K562 (cell line): ENCODE data around the gene RUNX1. TPM values are rescaled to one million over a fixed set of nuclear protein-coding genes. Genes with fewer than 3 reads are reported as not detected.

Experiments
- DPF2 ChIP-seq: fragments of 450-650 bp; IDR thresholded peaks from 2 replicates; pipeline ENCODE4 v1.6.1; 2016
- ELF4 ChIP-seq: fragments of 450-650 bp; formaldehyde crosslinking; IDR thresholded peaks from 2 replicates; pipeline ENCODE4 v1.4.0; 2022; ENCODE audit warnings: missing genetic modification characterization
- FOSL1 ChIP-seq: fragments of 200-800 bp; sonication (Bioruptor generic); conservative IDR thresholded peaks from 2 replicates; pipeline ENCODE4 v1.6.1; 2016; ENCODE audit warnings: missing genetic modification characterization, missing compliant biosample characterization
- GATAD2A ChIP-seq: fragments of 450-650 bp; IDR thresholded peaks from 2 replicates; pipeline ENCODE4 v1.6.1; 2017
- HDAC2 ChIP-seq: fragments of 450-650 bp; IDR thresholded peaks from 2 replicates; pipeline ENCODE4 v1.6.1; 2016; ENCODE audit warnings: mild to moderate bottlenecking
- HDGF ChIP-seq: fragments of 450-650 bp; IDR thresholded peaks from 2 replicates; pipeline ENCODE4 v1.6.1; 2016
- HNRNPL ChIP-seq: fragments of 200-400 bp; formaldehyde crosslinking; IDR thresholded peaks from 2 replicates; pipeline ENCODE4 v1.6.1; 2017; ENCODE audit warnings: low read depth, mild to moderate bottlenecking, low read length
- ILK ChIP-seq: fragments of 450-650 bp; IDR thresholded peaks from 2 replicates; pipeline ENCODE4 v1.6.1; 2016; ENCODE audit warnings: missing genetic modification characterization, low read depth, mild to moderate bottlenecking, missing compliant biosample characterization, moderate library complexity, borderline replicate concordance
- JUND ChIP-seq, 2 experiments: IDR thresholded peaks; 2 replicates in 1 of 2; 3 replicates in 1 of 2; pipeline ENCODE4 v1.6.1; 2011; ENCODE audit warnings: borderline replicate concordance in 2 of 2, low read depth in 2 of 2, low read length in 2 of 2, improper control_type of control experiment in 1 of 2, missing biosample characterization in 1 of 2, missing genetic modification characterization in 1 of 2, missing genetic modification reagents in 1 of 2
- MAFG ChIP-seq: fragments of 450-650 bp; conservative IDR thresholded peaks from 2 replicates; pipeline ENCODE4 v1.6.1; 2016; ENCODE audit warnings: missing genetic modification characterization, missing compliant biosample characterization
- NUFIP1 ChIP-seq: fragments of 450-650 bp; IDR thresholded peaks from 2 replicates; pipeline ENCODE4 v1.6.1; 2018; ENCODE audit not compliant: partially characterized antibody
- PYGO2 ChIP-seq: fragments of 450-650 bp; IDR thresholded peaks from 2 replicates; pipeline ENCODE4 v1.6.1; 2016; ENCODE audit warnings: mild to moderate bottlenecking, missing genetic modification characterization, moderate library complexity, missing compliant biosample characterization
- RBBP5 ChIP-seq: fragments of 200-600 bp; sonication (generic); IDR thresholded peaks from 2 replicates; pipeline ENCODE4 v1.6.1; 2012; ENCODE audit warnings: borderline replicate concordance, mild to moderate bottlenecking, low read length, control low read depth, inconsistent platforms; ENCODE audit not compliant: insufficient read depth, poor library complexity, severe bottlenecking
- RCOR1 ChIP-seq, 2 experiments: IDR thresholded peaks; 2 replicates each; pipeline ENCODE4 v1.6.1; 2012; ENCODE audit warnings: low read depth in 2 of 2, low read length in 2 of 2, borderline replicate concordance in 1 of 2, improper control_type of control experiment in 1 of 2
- SMAD2 ChIP-seq: fragments of 150-350 bp; IDR thresholded peaks from 2 replicates; pipeline ENCODE4 v1.6.1; 2014; ENCODE audit warnings: low read depth, mild to moderate bottlenecking, low read length
- SMARCB1 ChIP-seq: IDR thresholded peaks from 2 replicates; pipeline ENCODE4 v1.6.1; 2011; ENCODE audit warnings: improper control_type of control experiment, low read depth; ENCODE audit not compliant: insufficient read length
- SNIP1 ChIP-seq: fragments of 450-650 bp; IDR thresholded peaks from 2 replicates; pipeline ENCODE4 v1.7.1; 2017; ENCODE audit warnings: low read depth, mild to moderate bottlenecking
- TCF3 ChIP-seq: sonication (generic); formaldehyde crosslinking; IDR thresholded peaks from 2 replicates; pipeline ENCODE4 v1.4.0; 2020; ENCODE audit warnings: mild to moderate bottlenecking, missing genetic modification reagents
- TRIM24 ChIP-seq, 2 experiments: fragments of 450-650 bp; IDR thresholded peaks; 2 replicates each; pipeline ENCODE4 v1.6.1; 2016
- ZC3H8 ChIP-seq: fragments of 450-650 bp; IDR thresholded peaks from 2 replicates; pipeline ENCODE4 v1.6.1; 2017
- ZFP30 ChIP-seq: fragments of 250-450 bp; sonication (Bioruptor Pico); IDR thresholded peaks from 2 replicates; pipeline ENCODE4 v1.8.0; 2022; ENCODE audit warnings: moderate library complexity, mild to moderate bottlenecking, inconsistent platforms, borderline replicate concordance
- ZFX ChIP-seq: sonication (generic); formaldehyde crosslinking; IDR thresholded peaks from 2 replicates; pipeline ENCODE4 v1.8.0; 2022; ENCODE audit warnings: mild to moderate bottlenecking, missing genetic modification reagents, moderate library complexity
- ZNF263 ChIP-seq: sonication (generic); formaldehyde crosslinking; IDR thresholded peaks from 2 replicates; pipeline ENCODE4 v1.8.0; 2022; ENCODE audit warnings: mild to moderate bottlenecking, missing genetic modification reagents, borderline replicate concordance
- ZNF695 ChIP-seq: fragments of 450-650 bp; formaldehyde crosslinking; IDR thresholded peaks from 2 replicates; pipeline ENCODE4 v1.4.0; 2020; ENCODE audit warnings: mild to moderate bottlenecking, moderate library complexity
- ZNF707 ChIP-seq: fragments of 250-450 bp; sonication (Bioruptor Pico); conservative IDR thresholded peaks from 2 replicates; pipeline ENCODE4 v1.8.0; 2022; ENCODE audit warnings: inconsistent platforms, mild to moderate bottlenecking, moderate library complexity
- polyA plus RNA-seq, 8 experiments: library from polyadenylated mRNA; depleted of rRNA in 4 of 8; stranded (reverse) in 5 of 8; unstranded in 3 of 8; fragments of >200 nt; fragmentation: Nextera tagmentation in 2 of 8; fragmentation: Illumina TruSeq in 1 of 8; extraction: Ambion mirVana in 2 of 8; extraction: Trizol in 1 of 8; gene quantifications; 2 replicates each; pipeline versions ENCODE4 v1.2.1 to v1.2.3, GENCODE V29; 2011 to 2014; ENCODE audit warnings: inconsistent platforms in 1 of 8, missing spikeins in 1 of 8
- total RNA-seq, 7 experiments: library from RNA; depleted of rRNA in 6 of 7; stranded (reverse); fragments of >200 nt in 6 of 7; fragmentation: Illumina TruSeq in 2 of 7; extraction: Trizol in 2 of 7; gene quantifications; 2 replicates each; pipeline versions ENCODE4 v1.2.1 to v1.2.3, GENCODE V29; 2011 to 2021; ENCODE audit warnings: low replicate concordance in 1 of 7
- TF ChIP-seq, protein P1 (sequence below): sonication (generic); formaldehyde crosslinking; IDR thresholded peaks from 2 replicates; pipeline ENCODE4 v1.8.0; 2022; ENCODE audit warnings: mild to moderate bottlenecking, missing genetic modification reagents

The RUNX1 gene
- total and polyA plus RNA-seq, 9 of the 15 experiments (the other 6 are each of a cell fraction or from before 2014, with no cell fraction given): 2.2 to 68.6 (median 17.8) TPM

DNA sequence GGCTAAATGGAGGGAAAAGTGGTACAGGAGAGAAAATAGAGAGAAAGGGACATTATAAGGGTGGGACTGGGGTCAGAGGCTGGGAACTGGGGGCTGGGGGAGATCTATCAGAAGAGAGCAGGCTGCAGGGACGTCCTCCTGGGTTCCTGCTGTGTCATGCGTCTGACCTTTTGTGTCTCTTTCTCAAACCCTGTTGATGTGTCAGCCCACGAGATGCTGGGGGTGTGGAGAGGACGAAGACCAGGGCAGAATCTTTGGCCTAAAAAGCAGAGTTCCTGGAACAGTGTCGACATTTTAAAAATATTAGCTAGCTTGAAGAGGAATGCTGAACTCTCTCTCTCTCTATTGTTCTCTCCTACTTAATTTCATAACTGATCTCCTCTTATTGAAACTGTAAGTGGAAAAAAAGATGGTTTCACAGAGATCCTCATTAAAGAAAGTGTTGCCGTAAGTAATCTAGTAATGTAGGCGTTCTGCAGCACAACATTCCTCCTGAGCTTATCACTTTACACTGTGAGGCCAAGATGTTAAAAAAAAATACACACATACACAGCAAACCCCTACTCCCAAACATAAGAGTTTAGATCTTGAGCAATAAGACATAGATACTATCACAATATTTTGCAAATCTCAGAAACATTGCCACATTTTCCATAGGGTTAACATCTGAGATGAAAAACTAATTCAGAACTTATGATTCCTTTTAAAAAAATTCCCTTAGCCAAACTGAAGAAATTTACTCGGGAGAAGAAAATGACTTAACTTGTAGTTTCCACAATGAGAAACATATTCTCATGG, 52.6 kb downstream of the RUNX1 start (continued):
- TF ChIP-seq ZNF263 (CRISPR knock-in tag) (no peak), SMAD2 (no peak), ZFP30 (CRISPR knock-in tag) (no peak), SNIP1 (no peak), HDGF (no peak; the same call in none of the 2 replicates), ZNF695 (CRISPR knock-in tag) (no peak), RCOR1 (IDR thresholded peaks at IDR 0.05; ENCODE audit: borderline replicate concordance in 1 of 2, low read depth in 2 of 2, low read length in 2 of 2) (peak in 1 of 2 experiments; percentile 69; a peak in 1 of 4 replicates), TRIM24 (IDR thresholded peaks at IDR 0.05) (peak in 1 of 2 experiments; percentile 33; a peak in 2 of 4 replicates), FOSL1 (tag) (no peak; the same call in 1 of the 2 replicates), ZC3H8 (0 out of 2 replicates have a peak, but pooled peaks have one; percentile 18), SMARCB1 (no peak), NUFIP1 (peak; percentile 33), ELF4 (CRISPR knock-in tag) (peak; percentile 46; the same call in 1 of the 2 replicates), HNRNPL (no peak), JUND (IDR thresholded peaks at IDR 0.05; ENCODE audit: borderline replicate concordance, low read depth, low read length) (peak; percentile 67; the same call in 1 of the 2 replicates), JUND (tag; IDR thresholded peaks at IDR 0.05; ENCODE audit: borderline replicate concordance, low read depth, low read length) (peak; percentile 72; the same call in 1 of the 3 replicates), PYGO2 (no peak), MAFG (tag) (peak; percentile 75), HDAC2 (no peak; the same call in none of the 2 replicates), ILK (no peak; the same call in 1 of the 2 replicates), TCF3 (CRISPR knock-in tag) (peak; percentile 62), RBBP5 (no peak), ZFX (CRISPR knock-in tag) (peak; percentile 34; the same call in 1 of the 2 replicates), DPF2 (peak; percentile 86), GATAD2A (peak; percentile 64; the same call in 1 of the 2 replicates), ZNF707 (CRISPR knock-in tag) (no peak)
- TF ChIP-seq, protein P1, sequence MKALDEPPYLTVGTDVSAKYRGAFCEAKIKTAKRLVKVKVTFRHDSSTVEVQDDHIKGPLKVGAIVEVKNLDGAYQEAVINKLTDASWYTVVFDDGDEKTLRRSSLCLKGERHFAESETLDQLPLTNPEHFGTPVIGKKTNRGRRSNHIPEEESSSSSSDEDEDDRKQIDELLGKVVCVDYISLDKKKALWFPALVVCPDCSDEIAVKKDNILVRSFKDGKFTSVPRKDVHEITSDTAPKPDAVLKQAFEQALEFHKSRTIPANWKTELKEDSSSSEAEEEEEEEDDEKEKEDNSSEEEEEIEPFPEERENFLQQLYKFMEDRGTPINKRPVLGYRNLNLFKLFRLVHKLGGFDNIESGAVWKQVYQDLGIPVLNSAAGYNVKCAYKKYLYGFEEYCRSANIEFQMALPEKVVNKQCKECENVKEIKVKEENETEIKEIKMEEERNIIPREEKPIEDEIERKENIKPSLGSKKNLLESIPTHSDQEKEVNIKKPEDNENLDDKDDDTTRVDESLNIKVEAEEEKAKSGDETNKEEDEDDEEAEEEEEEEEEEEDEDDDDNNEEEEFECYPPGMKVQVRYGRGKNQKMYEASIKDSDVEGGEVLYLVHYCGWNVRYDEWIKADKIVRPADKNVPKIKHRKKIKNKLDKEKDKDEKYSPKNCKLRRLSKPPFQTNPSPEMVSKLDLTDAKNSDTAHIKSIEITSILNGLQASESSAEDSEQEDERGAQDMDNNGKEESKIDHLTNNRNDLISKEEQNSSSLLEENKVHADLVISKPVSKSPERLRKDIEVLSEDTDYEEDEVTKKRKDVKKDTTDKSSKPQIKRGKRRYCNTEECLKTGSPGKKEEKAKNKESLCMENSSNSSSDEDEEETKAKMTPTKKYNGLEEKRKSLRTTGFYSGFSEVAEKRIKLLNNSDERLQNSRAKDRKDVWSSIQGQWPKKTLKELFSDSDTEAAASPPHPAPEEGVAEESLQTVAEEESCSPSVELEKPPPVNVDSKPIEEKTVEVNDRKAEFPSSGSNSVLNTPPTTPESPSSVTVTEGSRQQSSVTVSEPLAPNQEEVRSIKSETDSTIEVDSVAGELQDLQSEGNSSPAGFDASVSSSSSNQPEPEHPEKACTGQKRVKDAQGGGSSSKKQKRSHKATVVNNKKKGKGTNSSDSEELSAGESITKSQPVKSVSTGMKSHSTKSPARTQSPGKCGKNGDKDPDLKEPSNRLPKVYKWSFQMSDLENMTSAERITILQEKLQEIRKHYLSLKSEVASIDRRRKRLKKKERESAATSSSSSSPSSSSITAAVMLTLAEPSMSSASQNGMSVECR (CRISPR knock-in tag): no peak
